PC-9 (cell line): ENCODE measurements around the gene SEMA6A. TPM values are rescaled to one million over a fixed set of nuclear protein-coding genes. Genes with fewer than 3 reads are reported as not detected.

ENCODE experiments used
- BruUV-seq: library from RNA; stranded (reverse); fragments of 400-500 nt; replicated peaks from 2 replicates; lab custom pipeline; 2021; lab: Mats Ljungman, UMichigan
- CTCF ChIA-PET: fragments of 300-600 bp; sonication (Branson Sonifier 250); formaldehyde crosslinking; loops from one replicate; lab custom pipeline; 2022; ENCODE audit warnings: antibody characterized with exemption; lab: Charles Lee
- POLR2A ChIA-PET: fragments of 300-600 bp; sonication (Branson Sonifier 250); formaldehyde crosslinking; loops from one replicate; lab custom pipeline; 2022; ENCODE audit warnings: antibody characterized with exemption; ENCODE audit not compliant: unreplicated experiment; lab: Charles Lee
- DNase-seq, 2 experiments: peaks; one replicate each; pipeline versions ENCODE4 v3.0.0 to v3.0.0-alpha.2; 2015 to 2022; ENCODE audit warnings: mixed read lengths in 1 of 2
- H2AFZ ChIP-seq: fragments of 200-600 bp; sonication (generic); 2 replicates; pipeline ENCODE4 v1.8.1; 2017; ENCODE audit warnings: antibody characterized with exemption
- H3F3A ChIP-seq: fragments of 200-600 bp; sonication (generic); 2 replicates; pipeline ENCODE4 v1.8.1; 2017; ENCODE audit warnings: antibody characterized with exemption, mild to moderate bottlenecking, low read depth; ENCODE audit not compliant: insufficient read depth
- H3K27ac ChIP-seq: fragments of 200-600 bp; sonication (generic); 2 replicates; pipeline ENCODE4 v1.6.1; 2016; ENCODE audit warnings: mixed run types
- H3K27me3 ChIP-seq: fragments of 200-600 bp; sonication (generic); 2 replicates; pipeline ENCODE4 v1.6.1; 2016; ENCODE audit warnings: low read depth, mixed run types; ENCODE audit not compliant: insufficient read depth
- H3K36me3 ChIP-seq: fragments of 200-600 bp; sonication (generic); 2 replicates; pipeline ENCODE4 v1.6.1; 2016; ENCODE audit warnings: low read depth, mixed run types
- H3K4me1 ChIP-seq: fragments of 200-600 bp; sonication (generic); replicated peaks from 2 replicates; pipeline ENCODE4 v1.6.1; 2016; ENCODE audit warnings: mixed run types; ENCODE audit not compliant: insufficient read depth
- H3K4me2 ChIP-seq: fragments of 200-600 bp; sonication (generic); 2 replicates; pipeline ENCODE4 v1.6.1; 2017; ENCODE audit warnings: mixed run types
- H3K4me3 ChIP-seq: fragments of 200-600 bp; sonication (generic); 2 replicates; pipeline ENCODE4 v1.6.1; 2016; ENCODE audit warnings: mixed run types
- H3K79me2 ChIP-seq: fragments of 200-600 bp; sonication (generic); 2 replicates; pipeline ENCODE4 v1.6.1; 2017; ENCODE audit warnings: low read depth, mixed run types
- H3K9me2 ChIP-seq: fragments of 200-600 bp; sonication (generic); 2 replicates; pipeline ENCODE4 v1.8.1; 2017; ENCODE audit warnings: mild to moderate bottlenecking; ENCODE audit not compliant: insufficient read depth
- H3K9me3 ChIP-seq: fragments of 200-600 bp; sonication (generic); 2 replicates; pipeline ENCODE4 v1.8.1; 2016; ENCODE audit warnings: low read depth; ENCODE audit not compliant: insufficient read depth
- H4K20me1 ChIP-seq: fragments of 200-600 bp; sonication (generic); 2 replicates; pipeline ENCODE4 v1.8.1; 2017; ENCODE audit not compliant: insufficient read depth
- CTCF ChIP-seq: fragments of 200-600 bp; sonication (generic); conservative IDR thresholded peaks from 2 replicates; pipeline ENCODE4 v1.6.1; 2017; ENCODE audit warnings: mixed run types, antibody characterized with exemption, mild to moderate bottlenecking, moderate library complexity
- EZH2 ChIP-seq: fragments of 200-600 bp; sonication (generic); IDR thresholded peaks from 2 replicates; pipeline ENCODE4 v1.8.0; 2017; ENCODE audit warnings: antibody characterized with exemption, low read depth
- intact Hi-C: fragments of 100-400 bp; cut with micrococcal nuclease; formaldehyde crosslinking; loops from one replicate; pipeline ENCODE4 v1.10.0; 2022; ENCODE audit not compliant: unreplicated experiment
- total RNA-seq: library from RNA; stranded (reverse); gene quantifications from 2 replicates; pipeline ENCODE4 v1.2.3, GENCODE V29; 2021

Gene SEMA6A
- total RNA-seq, 1 experiment from 2014 or later: not detected

GRCh38 chr5:116441223-116441622 is 133.4 kb downstream of the SEMA6A start:
- Histone ChIP-seq H3K4me3 (no peak overlapping the region), H3K79me2 (no peaks in the 10 kb centered on the region), H3F3A (no peaks in the 10 kb centered on the region), H3K9me3 (no peaks in the 10 kb centered on the region), H3K36me3 (no peaks in the 10 kb centered on the region), H4K20me1 (no peaks in the 10 kb centered on the region), H3K4me1 (no peaks in the 10 kb centered on the region), H2AFZ (no peak overlapping the region), H3K9me2 (no peaks in the 10 kb centered on the region), H3K27ac (no peak overlapping the region), H3K4me2 (no peak overlapping the region), H3K27me3 (peaks cover 9% of the 10 kb centered on the region; the same call in 1 of the 2 replicates)
- BruUV-seq: no TSS peak
- TF ChIP-seq EZH2 (no peak), CTCF (no peak)
- no peak for DNase-seq
- ChIA-PET CTCF (no interaction called here), POLR2A (no interaction called here)
- intact Hi-C loops: no loop called here

- Histone ChIP-seq H2AFZ (no peak overlapping the region), H3K4me1 (no peaks in the 10 kb centered on the region), H3K36me3 (no peaks in the 10 kb centered on the region), H4K20me1 (no peaks in the 10 kb centered on the region), H3F3A (no peaks in the 10 kb centered on the region), H3K79me2 (no peaks in the 10 kb centered on the region), H3K27me3 (peaks cover 9% of the 10 kb centered on the region; the same call in 1 of the 2 replicates), H3K9me2 (no peaks in the 10 kb centered on the region), H3K9me3 (no peaks in the 10 kb centered on the region), H3K27ac (no peak overlapping the region), H3K4me3 (no peak overlapping the region), H3K4me2 (no peak overlapping the region)
- ChIA-PET CTCF (no interaction called here), POLR2A (no interaction called here)
- BruUV-seq: no TSS peak
- DNase-seq: no peak
- intact Hi-C loops: no loop called here
- TF ChIP-seq CTCF (no peak), EZH2 (no peak)
Observed at GRCh38 chr5:116440457-116441001, 134.1 kb downstream of the SEMA6A start.

- BruUV-seq: no TSS peak
- no peak overlapping the region for H3K4me2 ChIP-seq
- no peaks in the 10 kb centered on the region for H3K36me3 ChIP-seq
- no peak for DNase-seq
- H3K4me3 ChIP-seq: no peak overlapping the region
- H3K27me3 ChIP-seq: peaks cover 8% of the 10 kb centered on the region; the same call in 1 of the 2 replicates
- H3K79me2 ChIP-seq: no peaks in the 10 kb centered on the region
- ChIA-PET CTCF (no interaction called here), POLR2A (no interaction called here)
- no peak overlapping the region for H3K27ac ChIP-seq
- H3K9me2 ChIP-seq: no peaks in the 10 kb centered on the region
- no peaks in the 10 kb centered on the region for H3K4me1 ChIP-seq
- H4K20me1 ChIP-seq: no peaks in the 10 kb centered on the region
- H2AFZ ChIP-seq: no peak overlapping the region
- TF ChIP-seq CTCF (no peak), EZH2 (no peak)
- intact Hi-C loops: no loop called here
- H3F3A ChIP-seq: no peaks in the 10 kb centered on the region
- H3K9me3 ChIP-seq: no peaks in the 10 kb centered on the region
Observed at GRCh38 chr5:116439905-116440304, 134.7 kb downstream of the SEMA6A start.
